MCF 10A (cell line): Measurements from ENCODE around the gene BNC1. TPM values are rescaled to one million over a fixed set of nuclear protein-coding genes. Genes with fewer than 3 reads are reported as not detected.

Source experiments
- BruUV-seq: library from RNA; stranded (reverse); fragments of 400-500 nt; replicated peaks from 2 replicates; lab custom pipeline; 2021; lab: Mats Ljungman, UMichigan
- CTCF ChIA-PET: fragments of 300-600 bp; sonication (Branson Sonifier 250); formaldehyde crosslinking; extraction: SDS; loops from one replicate; lab custom pipeline; 2021; ENCODE audit warnings: antibody characterized with exemption, inconsistent platforms; lab: Yijun Ruan, JAX
- POLR2A ChIA-PET: fragments of 300-600, 350-650 bp; sonication (Branson Sonifier 250); formaldehyde crosslinking; extraction: SDS; loops from one replicate; lab custom pipeline; 2020; ENCODE audit warnings: antibody characterized with exemption, inconsistent platforms; lab: Yijun Ruan, JAX
- DNase-seq: peaks from one replicate; pipeline ENCODE4 v3.0.0-alpha.2; 2018; ENCODE audit not compliant: unreplicated experiment
- H3K27ac Mint-ChIP-seq: one replicate; pipeline ENCODE4 v1.8.0; 2022; ENCODE audit warnings: mild to moderate bottlenecking, low read depth, mixed read lengths; ENCODE audit not compliant: unreplicated experiment
- H3K27me3 Mint-ChIP-seq: one replicate; pipeline ENCODE4 v1.8.0; 2022; ENCODE audit warnings: mixed read lengths; ENCODE audit not compliant: insufficient read depth, unreplicated experiment
- H3K36me3 Mint-ChIP-seq: one replicate; pipeline ENCODE4 v1.8.0; 2022; ENCODE audit warnings: mild to moderate bottlenecking, moderate library complexity, mixed read lengths; ENCODE audit not compliant: insufficient read depth, unreplicated experiment
- H3K4me1 Mint-ChIP-seq: one replicate; pipeline ENCODE4 v1.8.0; 2022; ENCODE audit warnings: mixed read lengths; ENCODE audit not compliant: insufficient read depth, unreplicated experiment
- H3K4me3 Mint-ChIP-seq: one replicate; pipeline ENCODE4 v1.8.0; 2022; ENCODE audit warnings: mild to moderate bottlenecking, moderate library complexity, mixed read lengths; ENCODE audit not compliant: unreplicated experiment
- H3K9me3 Mint-ChIP-seq: one replicate; pipeline ENCODE4 v1.8.0; 2022; ENCODE audit warnings: mixed read lengths; ENCODE audit not compliant: unreplicated experiment
- CTCF ChIP-seq: fragments of 200-600 bp; IDR thresholded peaks from one replicate; pipeline ENCODE4 v1.8.0; 2022; ENCODE audit warnings: antibody characterized with exemption, mild to moderate bottlenecking; ENCODE audit not compliant: unreplicated experiment
- intact Hi-C: fragments of 100-400 bp; cut with micrococcal nuclease; formaldehyde crosslinking; loops from 2 replicates; pipeline ENCODE4 v1.14.1; 2022
- total RNA-seq: library from RNA; stranded (reverse); gene quantifications from 2 replicates; pipeline ENCODE4 v1.2.3, GENCODE V29; 2022

Gene BNC1
- total RNA-seq, 1 experiment from 2014 or later, result 93.5 TPM

DNA sequence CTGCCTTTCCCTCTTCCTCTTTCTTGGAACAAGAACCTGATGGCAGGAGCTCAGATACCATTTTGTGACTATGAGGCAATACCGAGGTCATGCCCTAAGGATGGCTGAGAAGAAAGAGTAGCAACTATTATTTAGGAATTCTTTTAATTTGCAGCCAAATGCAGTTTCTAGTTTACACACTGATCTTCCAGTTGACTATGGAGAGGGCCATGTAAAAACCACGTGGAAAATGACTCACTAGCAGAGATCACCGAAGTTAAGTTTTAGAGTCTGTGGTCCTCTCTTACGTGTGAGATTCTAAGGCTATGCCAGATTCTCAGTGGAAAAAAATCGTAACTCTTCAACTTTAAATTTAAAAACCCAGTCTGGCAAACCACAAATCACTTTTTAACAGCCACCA, 7.8 kb downstream of the BNC1 start:
- TF ChIP-seq CTCF, result no peak
- Mint-ChIP-seq H3K4me3 (no peak overlapping the region), H3K27ac (peak overlapping the region; percentile 99), H3K9me3 (no peaks in the 10 kb centered on the region), H3K4me1 (peaks cover 38% of the 10 kb centered on the region), H3K27me3 (no peaks in the 10 kb centered on the region), H3K36me3 (peaks cover 73% of the 10 kb centered on the region)
- intact Hi-C loops, result no loop called here
- POLR2A ChIA-PET, result interaction anchor here (0.6 to 5.3 kb wide), 8 partner anchors 11 to 103 kb away, joined by 3 to 38 read pairs (median 4); no protein-coding TSS in a partner anchor
- CTCF ChIA-PET, result interaction anchor here (0.6 to 2.8 kb wide), 4 partner anchors 28 to 289 kb away, joined by 3 to 13 read pairs (median 7); no protein-coding TSS in a partner anchor
- BruUV-seq, result no TSS peak
- DNase-seq, result no peak

GRCh38 chr15:83275412-83275811, 9.1 kb downstream of the BNC1 start:
- no peak overlapping the region for H3K4me3 Mint-ChIP-seq
- peaks cover 30% of the 10 kb centered on the region for H3K4me1 Mint-ChIP-seq
- intact Hi-C loops, result no loop called here
- POLR2A ChIA-PET, result interaction anchor here (0.6 to 1.6 kb wide), 8 partner anchors 8 to 287 kb away, joined by 3 to 5 read pairs (median 4); no protein-coding TSS in a partner anchor
- peak; percentile 45 for DNase-seq
- H3K27ac Mint-ChIP-seq, result peak overlapping the region; percentile 5
- no peak for TF ChIP-seq CTCF
- no TSS peak for BruUV-seq
- no peaks in the 10 kb centered on the region for H3K9me3 Mint-ChIP-seq
- H3K27me3 Mint-ChIP-seq, result no peaks in the 10 kb centered on the region
- CTCF ChIA-PET, result interaction anchor here (0.6 to 2.8 kb wide), 3 partner anchors 27 to 116 kb away, joined by 3 to 13 read pairs (median 10); no protein-coding TSS in a partner anchor
- peaks cover 71% of the 10 kb centered on the region for H3K36me3 Mint-ChIP-seq

DNA sequence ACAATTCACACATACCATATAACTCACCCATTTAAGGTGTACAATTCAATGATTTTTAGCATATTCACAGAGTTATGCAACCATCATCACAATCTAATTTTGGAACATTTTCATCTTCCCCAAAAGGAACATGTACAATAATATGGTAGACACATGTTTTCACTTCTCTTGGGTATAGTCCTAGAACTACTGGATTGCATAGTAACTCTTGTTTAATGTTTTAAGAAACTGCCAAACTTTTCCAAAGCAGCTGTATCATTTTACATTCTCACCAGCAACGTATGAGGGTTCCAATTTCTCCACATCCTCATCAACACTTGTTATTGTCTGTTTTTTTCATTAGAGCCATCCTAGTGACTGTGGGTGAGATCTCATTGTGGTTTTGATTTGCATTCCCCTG, 14.3 kb downstream of the BNC1 start:
- TF ChIP-seq CTCF, result no peak
- Mint-ChIP-seq H3K36me3 (peaks cover 81% of the 10 kb centered on the region), H3K4me3 (no peak overlapping the region), H3K27ac (no peak overlapping the region), H3K4me1 (peaks cover 16% of the 10 kb centered on the region), H3K9me3 (no peaks in the 10 kb centered on the region), H3K27me3 (no peaks in the 10 kb centered on the region)
- POLR2A ChIA-PET, result interaction anchor here (1.3 to 1.6 kb wide), 4 partner anchors 11 to 109 kb away, joined by 3 to 5 read pairs (median 4); no protein-coding TSS in a partner anchor
- CTCF ChIA-PET, result interaction anchor here (1.1 to 1.3 kb wide), 2 partner anchors 22 to 127 kb away, joined by 3 read pairs; no protein-coding TSS in a partner anchor
- no peak for DNase-seq
- BruUV-seq, result no TSS peak
- intact Hi-C loops, result no loop called here

DNA sequence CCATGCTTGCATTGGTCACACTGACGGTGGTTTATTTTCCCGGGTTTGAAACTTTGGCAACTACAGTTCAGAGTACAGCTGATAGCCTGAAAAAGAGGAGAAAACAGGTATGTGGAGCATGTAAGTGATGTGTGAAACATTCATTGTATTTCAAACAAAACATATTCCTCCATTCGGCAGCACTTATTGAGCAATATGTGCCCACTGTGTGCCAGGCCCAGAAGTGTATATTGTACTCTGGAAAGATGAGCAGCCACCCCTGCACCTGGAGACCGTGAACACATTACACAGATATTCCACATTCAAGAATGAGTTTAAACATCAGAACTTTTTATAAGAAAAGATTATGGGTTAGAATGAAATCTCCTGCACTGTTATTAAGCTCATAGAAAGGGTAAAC, 16.3 kb downstream of the BNC1 start:
- TF ChIP-seq CTCF, result no peak
- Mint-ChIP-seq H3K4me3 (no peak overlapping the region), H3K27ac (no peak overlapping the region), H3K36me3 (peaks cover 86% of the 10 kb centered on the region), H3K4me1 (peaks cover 16% of the 10 kb centered on the region), H3K27me3 (no peaks in the 10 kb centered on the region), H3K9me3 (no peaks in the 10 kb centered on the region)
- CTCF ChIA-PET, result interaction anchor here (0.6 to 1.8 kb wide), 4 partner anchors 10 to 1299 kb away, joined by 3 to 9 read pairs (median 4); no protein-coding TSS in a partner anchor
- BruUV-seq, result no TSS peak
- intact Hi-C loops, result no loop called here
- DNase-seq, result no peak
- POLR2A ChIA-PET, result interaction anchor here (1.2 to 1.4 kb wide), 3 partner anchors 10 to 54 kb away, joined by 3 to 4 read pairs (median 3); partner anchors contain the start of gene BNC1
